HEK293 (cell line): Measurements from ENCODE around the gene GPRASP3.
A peak's percentile ranks its signal among the peaks of the same experiment; 100 is the strongest.

Experiments used
- ATF2 ChIP-seq: fragments of 450-650 bp; formaldehyde crosslinking; IDR thresholded peaks from 2 replicates; pipeline ENCODE4 v1.5.1; 2016; ENCODE audit warnings: missing biosample characterization, missing genetic modification characterization, low read depth
- BCL11B ChIP-seq: fragments of 450-650 bp; formaldehyde crosslinking; IDR thresholded peaks from 2 replicates; pipeline ENCODE4 v1.5.1; 2016; ENCODE audit warnings: low read depth, missing biosample characterization, missing genetic modification characterization
- GLI4 ChIP-seq: fragments of 450-650 bp; formaldehyde crosslinking; IDR thresholded peaks from 2 replicates; pipeline ENCODE4 v1.5.1; 2016; ENCODE audit warnings: missing biosample characterization, missing genetic modification characterization
- HOXD13 ChIP-seq: sonication (generic); formaldehyde crosslinking; IDR thresholded peaks from 2 replicates; pipeline ENCODE4 v1.8.0; 2022; ENCODE audit warnings: missing genetic modification reagents, borderline replicate concordance
- PRDM10 ChIP-seq: fragments of 450-650 bp; formaldehyde crosslinking; IDR thresholded peaks from 2 replicates; pipeline ENCODE4 v1.5.1; 2016; ENCODE audit warnings: missing biosample characterization, missing genetic modification characterization
- SCRT2 ChIP-seq: fragments of 450-650 bp; formaldehyde crosslinking; IDR thresholded peaks from 2 replicates; pipeline ENCODE4 v1.5.1; 2016; ENCODE audit warnings: missing biosample characterization, missing genetic modification characterization
- SP2 ChIP-seq: fragments of 450-650 bp; formaldehyde crosslinking; IDR thresholded peaks from 2 replicates; pipeline ENCODE4 v1.5.1; 2016; ENCODE audit warnings: missing biosample characterization, missing genetic modification characterization
- SP3 ChIP-seq: fragments of 450-650 bp; formaldehyde crosslinking; IDR thresholded peaks from 2 replicates; pipeline ENCODE4 v1.5.1; 2016; ENCODE audit warnings: missing biosample characterization, missing genetic modification characterization
- TRIM28 ChIP-seq: IDR thresholded peaks from 2 replicates; pipeline ENCODE4 v1.6.1; 2011; ENCODE audit warnings: low read length, control low read depth, borderline replicate concordance
- ZBTB20 ChIP-seq: fragments of 450-650 bp; formaldehyde crosslinking; IDR thresholded peaks from 2 replicates; pipeline ENCODE4 v1.5.1; 2016; ENCODE audit warnings: missing biosample characterization, missing genetic modification characterization
- ZBTB26 ChIP-seq: fragments of 450-650 bp; formaldehyde crosslinking; optimal IDR thresholded peaks from 2 replicates; pipeline ENCODE3; 2016; ENCODE audit warnings: missing biosample characterization, mild to moderate bottlenecking, missing genetic modification characterization
- ZBTB49 ChIP-seq: fragments of 450-650 bp; formaldehyde crosslinking; IDR thresholded peaks from 2 replicates; pipeline ENCODE4 v1.5.1; 2016; ENCODE audit warnings: missing biosample characterization, missing genetic modification characterization, low read depth
- ZBTB8A ChIP-seq: fragments of 450-650 bp; formaldehyde crosslinking; IDR thresholded peaks from 2 replicates; pipeline ENCODE4 v1.5.1; 2016; ENCODE audit warnings: missing biosample characterization, missing genetic modification characterization
- ZNF280D ChIP-seq: fragments of 450-650 bp; formaldehyde crosslinking; IDR thresholded peaks from 2 replicates; pipeline ENCODE4 v1.5.1; 2016; ENCODE audit warnings: missing biosample characterization, missing genetic modification characterization
- ZNF324 ChIP-seq: fragments of 450-650 bp; formaldehyde crosslinking; IDR thresholded peaks from 2 replicates; pipeline ENCODE4 v1.5.1; 2016; ENCODE audit warnings: missing biosample characterization, missing genetic modification characterization
- ZNF335 ChIP-seq: fragments of 450-650 bp; formaldehyde crosslinking; conservative IDR thresholded peaks from 2 replicates; pipeline ENCODE4 v1.5.1; 2016; ENCODE audit warnings: missing biosample characterization, missing genetic modification characterization
- ZNF354C ChIP-seq: fragments of 450-650 bp; formaldehyde crosslinking; IDR thresholded peaks from 2 replicates; pipeline ENCODE4 v1.5.1; 2016; ENCODE audit warnings: missing biosample characterization, missing genetic modification characterization, low read depth, borderline replicate concordance
- ZNF398 ChIP-seq: fragments of 450-650 bp; formaldehyde crosslinking; IDR thresholded peaks from 2 replicates; pipeline ENCODE4 v1.5.1; 2017; ENCODE audit warnings: missing biosample characterization, missing genetic modification characterization
- ZNF610 ChIP-seq: fragments of 450-650 bp; formaldehyde crosslinking; IDR thresholded peaks from 2 replicates; pipeline ENCODE4 v1.5.1; 2016; ENCODE audit warnings: missing biosample characterization, missing genetic modification characterization, borderline replicate concordance
- ZNF664 ChIP-seq: fragments of 450-650 bp; formaldehyde crosslinking; IDR thresholded peaks from 2 replicates; pipeline ENCODE4 v1.5.1; 2016; ENCODE audit warnings: missing biosample characterization, missing genetic modification characterization
- ZSCAN30 ChIP-seq: fragments of 450-650 bp; IDR thresholded peaks from 2 replicates; pipeline ENCODE4 v1.5.1; 2018; ENCODE audit warnings: missing biosample characterization, mild to moderate bottlenecking, missing genetic modification characterization, moderate library complexity

The GPRASP3 gene

GRCh38 chrX:102712216-102712966, 8.2 kb upstream of the GPRASP3 start, which contains the start of gene GPRASP2 (continued):
- TF ChIP-seq ZNF398 (tag by site-specific recombination) (peak; percentile 18; the same call in 1 of the 2 replicates), BCL11B (tag by site-specific recombination) (no peak), ATF2 (tag by site-specific recombination) (no peak), TRIM28 (no peak), HOXD13 (CRISPR knock-in tag) (no peak), ZBTB26 (tag by site-specific recombination) (peak; percentile 47), ZNF664 (tag by site-specific recombination) (no peak), ZBTB20 (tag by site-specific recombination) (peak; percentile 38; the same call in 1 of the 2 replicates), PRDM10 (tag by site-specific recombination) (0 out of 2 replicates have a peak, but pooled peaks have one; percentile 40), ZSCAN30 (tag by site-specific recombination) (no peak), GLI4 (tag by site-specific recombination) (no peak), ZNF324 (tag by site-specific recombination) (no peak), SCRT2 (no peak), ZBTB49 (no peak), ZNF610 (no peak), ZNF335 (tag by site-specific recombination) (0 out of 2 replicates have a peak, but pooled peaks have one; percentile 39), ZNF280D (tag by site-specific recombination) (no peak), ZBTB8A (tag by site-specific recombination) (peak; percentile 67), SP2 (tag by site-specific recombination) (peak; percentile 57; the same call in 1 of the 2 replicates), SP3 (tag by site-specific recombination) (peak; percentile 63), ZNF354C (tag by site-specific recombination) (no peak)
